SK-N-SH treated with all-trans-retinoic acid at 6 μM for 48 hours (cell line): ENCODE results near the gene WDR91.

Source experiments
- ATAC-seq: fragments of 200-7000 bp; cut with Tn5 transposase; 3 replicates; pipeline ENCODE4 v1.9.1; 2020; ENCODE audit warnings: mild to moderate bottlenecking, moderate library complexity
- ARNTL ChIP-seq: fragments of 450-650 bp; formaldehyde crosslinking; IDR thresholded peaks from 2 replicates; pipeline ENCODE4 v1.5.0; 2020; ENCODE audit warnings: low read depth, mild to moderate bottlenecking, moderate library complexity, borderline replicate concordance
- BACH2 ChIP-seq: fragments of 250-450 bp; sonication (Bioruptor Pico); IDR thresholded peaks from 2 replicates; pipeline ENCODE4 v1.9.0; 2021; ENCODE audit warnings: mild to moderate bottlenecking, borderline replicate concordance
- CREB5 ChIP-seq: fragments of 250-450 bp; sonication (Bioruptor Pico); IDR thresholded peaks from 2 replicates; pipeline ENCODE4 v1.5.1; 2020; ENCODE audit warnings: low read depth, mild to moderate bottlenecking, moderate library complexity
- CSDC2 ChIP-seq: fragments of 250-450 bp; sonication (Bioruptor Pico); IDR thresholded peaks from 2 replicates; pipeline ENCODE4 v1.5.0; 2020; ENCODE audit warnings: mild to moderate bottlenecking, moderate library complexity
- CSRNP3 ChIP-seq: fragments of 250-450 bp; sonication (Bioruptor Pico); IDR thresholded peaks from 2 replicates; pipeline ENCODE4 v1.5.1; 2021; ENCODE audit warnings: mild to moderate bottlenecking, moderate library complexity
- ESRRG ChIP-seq: fragments of 250-450 bp; sonication (Bioruptor Pico); IDR thresholded peaks from 2 replicates; pipeline ENCODE4 v1.6.1; 2021; ENCODE audit warnings: mild to moderate bottlenecking
- GLIS3 ChIP-seq: fragments of 250-450 bp; sonication (Bioruptor Pico); IDR thresholded peaks from 2 replicates; pipeline ENCODE4 v1.5.0; 2020; ENCODE audit warnings: mild to moderate bottlenecking, moderate library complexity
- OSR1 ChIP-seq: fragments of 250-450 bp; sonication (Bioruptor Pico); IDR thresholded peaks from 2 replicates; pipeline ENCODE4 v1.8.0; 2022; ENCODE audit warnings: moderate library complexity, mild to moderate bottlenecking, inconsistent platforms
- PATZ1 ChIP-seq: fragments of 250-450 bp; sonication (Bioruptor Pico); IDR thresholded peaks from 2 replicates; pipeline ENCODE4 v1.8.0; 2020; ENCODE audit warnings: mild to moderate bottlenecking, moderate library complexity, borderline replicate concordance
- POU6F1 ChIP-seq: fragments of 250-450 bp; sonication (Bioruptor Pico); IDR thresholded peaks from 2 replicates; pipeline ENCODE4 v1.8.0; 2021; ENCODE audit warnings: low read depth, mild to moderate bottlenecking, moderate library complexity, borderline replicate concordance
- PPARA ChIP-seq: fragments of 250-450 bp; sonication (Bioruptor Pico); IDR thresholded peaks from 2 replicates; pipeline ENCODE4 v1.5.0; 2020; ENCODE audit warnings: mild to moderate bottlenecking, borderline replicate concordance
- RARB ChIP-seq: fragments of 250-450 bp; sonication (Bioruptor Pico); IDR thresholded peaks from 2 replicates; pipeline ENCODE4 v1.8.0; 2021; ENCODE audit warnings: mild to moderate bottlenecking, moderate library complexity
- SNAI2 ChIP-seq: fragments of 250-450 bp; sonication (Bioruptor Pico); IDR thresholded peaks from 2 replicates; pipeline ENCODE4 v1.5.0; 2020; ENCODE audit warnings: mild to moderate bottlenecking, moderate library complexity
- TOX ChIP-seq: fragments of 250-450 bp; sonication (Bioruptor Pico); IDR thresholded peaks from 2 replicates; pipeline ENCODE4 v1.8.0; 2021; ENCODE audit warnings: mild to moderate bottlenecking, moderate library complexity, borderline replicate concordance
- TSHZ2 ChIP-seq: fragments of 250-450 bp; sonication (Bioruptor Pico); IDR thresholded peaks from 2 replicates; pipeline ENCODE4 v1.5.0; 2020; ENCODE audit warnings: mild to moderate bottlenecking, moderate library complexity
- ZC3H10 ChIP-seq: fragments of 250-450 bp; sonication (Bioruptor Pico); IDR thresholded peaks from 2 replicates; pipeline ENCODE4 v1.5.1; 2021; ENCODE audit warnings: mild to moderate bottlenecking, moderate library complexity
- ZFP3 ChIP-seq: fragments of 250-450 bp; sonication (Bioruptor Pico); IDR thresholded peaks from 2 replicates; pipeline ENCODE4 v1.5.0; 2020; ENCODE audit warnings: mild to moderate bottlenecking, moderate library complexity
- ZNF70 ChIP-seq: fragments of 450-650 bp; formaldehyde crosslinking; IDR thresholded peaks from 2 replicates; pipeline ENCODE4 v1.5.0; 2020; ENCODE audit warnings: mild to moderate bottlenecking, moderate library complexity

The WDR91 gene

GRCh38 chr7:135165862-135166261 lies 45.5 kb downstream of the WDR91 start:
- TF ChIP-seq ZC3H10 (CRISPR knock-in tag) (no peak), GLIS3 (no peak), ARNTL (no peak), ESRRG (CRISPR knock-in tag) (no peak), POU6F1 (CRISPR knock-in tag) (no peak)
- no peak for ATAC-seq

- ATAC-seq = no peak; the same call in none of the 3 replicates
- TF ChIP-seq GLIS3 (no peak), PATZ1 (no peak), OSR1 (CRISPR knock-in tag) (no peak), ZC3H10 (CRISPR knock-in tag) (no peak), ESRRG (CRISPR knock-in tag) (no peak), BACH2 (CRISPR knock-in tag) (no peak), SNAI2 (CRISPR knock-in tag) (no peak), ZFP3 (CRISPR knock-in tag) (no peak), TSHZ2 (CRISPR knock-in tag) (no peak), TOX (no peak), ZNF70 (CRISPR knock-in tag) (no peak)
Measured at GRCh38 chr7:135164357-135165061, 46.8 kb downstream of the WDR91 start.

- ATAC-seq = no peak
- no peak for TF ChIP-seq ESRRG (CRISPR knock-in tag)
- TF ChIP-seq PPARA (CRISPR knock-in tag) = no peak
- TF ChIP-seq RARB (CRISPR knock-in tag) = no peak
- no peak for TF ChIP-seq CSRNP3 (CRISPR knock-in tag)
- no peak for TF ChIP-seq CREB5 (CRISPR knock-in tag)
- no peak for TF ChIP-seq ARNTL
- no peak for TF ChIP-seq ZNF70 (CRISPR knock-in tag)
- no peak for TF ChIP-seq SNAI2 (CRISPR knock-in tag)
Measured at GRCh38 chr7:135162382-135163001, 48.8 kb downstream of the WDR91 start.

- no peak for TF ChIP-seq GLIS3
- TF ChIP-seq PPARA (CRISPR knock-in tag) = no peak
- TF ChIP-seq ESRRG (CRISPR knock-in tag) = no peak
- no peak for TF ChIP-seq CSDC2
- TF ChIP-seq ZC3H10 (CRISPR knock-in tag) = no peak
- TF ChIP-seq RARB (CRISPR knock-in tag) = no peak
- no peak for TF ChIP-seq TOX
- no peak for TF ChIP-seq SNAI2 (CRISPR knock-in tag)
- TF ChIP-seq PATZ1 = no peak
- TF ChIP-seq ZFP3 (CRISPR knock-in tag) = no peak
- ATAC-seq = no peak; the same call in 2 of the 3 replicates
Measured at GRCh38 chr7:135161669-135162068, 49.7 kb downstream of the WDR91 start.
